Placental pericyte (primary cell): ENCODE results near the gene MCL1. TPM values are rescaled to one million over a fixed set of nuclear protein-coding genes. Genes with fewer than 3 reads are reported as not detected.

Experiments
- small RNA-seq: library from RNA; depleted of rRNA; stranded (forward); fragments of <200 nt; gene quantifications from one replicate; pipeline ENCODE3, GENCODE V24; 2012; ENCODE audit warnings: low replicate concordance
- total RNA-seq: library from RNA; depleted of rRNA; stranded (reverse); fragments of >200 nt; gene quantifications from 2 replicates; pipeline ENCODE4 v1.2.3, GENCODE V29; 2012

The MCL1 gene
- 177 and 412 TPM in 2 replicates for total RNA-seq

GRCh38 chr1:150579110-150579944, at the start of gene MCL1:
TSS of gene MCL1 (minus strand) at chr1:150579610. CDS start at chr1:150579530, 80 bp downstream.

GRCh38 chr1:150548632-150549495, 30.5 kb downstream of the MCL1 start, which contains the start of gene ADAMTSL4:
TSS of gene ADAMTSL4 (plus strand) at chr1:150549408. CDS start at chr1:150552289, 2,881 bp downstream.

Small RNAs within 50 kb of the gene (small RNA-seq; reads per million reads assigned to genes)
- gene MIR4257 (not detected), gene RF00015 (not detected), gene RF00561 (not detected), gene RN7SL473P (not detected), gene RN7SL600P (not detected)

Other genes starting within 250 kb of the MCL1 start
- 9.8 and 14.3 TPM in 2 replicates for gene RPRD2, start 215.5 kb downstream of the MCL1 start, total RNA-seq
- 13.3 and 24.6 TPM in 2 replicates for gene TARS2, start 92.2 kb downstream of the MCL1 start, total RNA-seq
- 16.2 and 34.5 TPM in 2 replicates for gene ECM1, start 71.5 kb downstream of the MCL1 start, total RNA-seq
- gene FALEC, start 63.9 kb downstream of the MCL1 start, total RNA-seq = not detected in 2 replicates
- 1.9 and 2.4 TPM in 2 replicates for gene ADAMTSL4, start 30.2 kb downstream of the MCL1 start, total RNA-seq
- 78.7 and 79.4 TPM in 2 replicates for gene ENSA, start 50.0 kb upstream of the MCL1 start, total RNA-seq
- gene GOLPH3L, start 117.5 kb upstream of the MCL1 start, total RNA-seq = 9.7 and 35.0 TPM in 2 replicates
- gene HORMAD1, start 141.3 kb upstream of the MCL1 start, total RNA-seq = 0.14 and 2.4 TPM in 2 replicates
- 11.8 and 28.6 TPM in 2 replicates for gene CTSS, start 186.2 kb upstream of the MCL1 start, total RNA-seq
- 90.2 and 215 TPM in 2 replicates for gene CTSK, start 228.7 kb upstream of the MCL1 start, total RNA-seq